ENCODE results near the gene STK36.
A peak's percentile ranks its signal among the peaks of the same experiment; 100 is the strongest.

STK36 gene, protein sequence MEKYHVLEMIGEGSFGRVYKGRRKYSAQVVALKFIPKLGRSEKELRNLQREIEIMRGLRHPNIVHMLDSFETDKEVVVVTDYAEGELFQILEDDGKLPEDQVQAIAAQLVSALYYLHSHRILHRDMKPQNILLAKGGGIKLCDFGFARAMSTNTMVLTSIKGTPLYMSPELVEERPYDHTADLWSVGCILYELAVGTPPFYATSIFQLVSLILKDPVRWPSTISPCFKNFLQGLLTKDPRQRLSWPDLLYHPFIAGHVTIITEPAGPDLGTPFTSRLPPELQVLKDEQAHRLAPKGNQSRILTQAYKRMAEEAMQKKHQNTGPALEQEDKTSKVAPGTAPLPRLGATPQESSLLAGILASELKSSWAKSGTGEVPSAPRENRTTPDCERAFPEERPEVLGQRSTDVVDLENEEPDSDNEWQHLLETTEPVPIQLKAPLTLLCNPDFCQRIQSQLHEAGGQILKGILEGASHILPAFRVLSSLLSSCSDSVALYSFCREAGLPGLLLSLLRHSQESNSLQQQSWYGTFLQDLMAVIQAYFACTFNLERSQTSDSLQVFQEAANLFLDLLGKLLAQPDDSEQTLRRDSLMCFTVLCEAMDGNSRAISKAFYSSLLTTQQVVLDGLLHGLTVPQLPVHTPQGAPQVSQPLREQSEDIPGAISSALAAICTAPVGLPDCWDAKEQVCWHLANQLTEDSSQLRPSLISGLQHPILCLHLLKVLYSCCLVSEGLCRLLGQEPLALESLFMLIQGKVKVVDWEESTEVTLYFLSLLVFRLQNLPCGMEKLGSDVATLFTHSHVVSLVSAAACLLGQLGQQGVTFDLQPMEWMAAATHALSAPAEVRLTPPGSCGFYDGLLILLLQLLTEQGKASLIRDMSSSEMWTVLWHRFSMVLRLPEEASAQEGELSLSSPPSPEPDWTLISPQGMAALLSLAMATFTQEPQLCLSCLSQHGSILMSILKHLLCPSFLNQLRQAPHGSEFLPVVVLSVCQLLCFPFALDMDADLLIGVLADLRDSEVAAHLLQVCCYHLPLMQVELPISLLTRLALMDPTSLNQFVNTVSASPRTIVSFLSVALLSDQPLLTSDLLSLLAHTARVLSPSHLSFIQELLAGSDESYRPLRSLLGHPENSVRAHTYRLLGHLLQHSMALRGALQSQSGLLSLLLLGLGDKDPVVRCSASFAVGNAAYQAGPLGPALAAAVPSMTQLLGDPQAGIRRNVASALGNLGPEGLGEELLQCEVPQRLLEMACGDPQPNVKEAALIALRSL (N-terminal part only)

DNA sequence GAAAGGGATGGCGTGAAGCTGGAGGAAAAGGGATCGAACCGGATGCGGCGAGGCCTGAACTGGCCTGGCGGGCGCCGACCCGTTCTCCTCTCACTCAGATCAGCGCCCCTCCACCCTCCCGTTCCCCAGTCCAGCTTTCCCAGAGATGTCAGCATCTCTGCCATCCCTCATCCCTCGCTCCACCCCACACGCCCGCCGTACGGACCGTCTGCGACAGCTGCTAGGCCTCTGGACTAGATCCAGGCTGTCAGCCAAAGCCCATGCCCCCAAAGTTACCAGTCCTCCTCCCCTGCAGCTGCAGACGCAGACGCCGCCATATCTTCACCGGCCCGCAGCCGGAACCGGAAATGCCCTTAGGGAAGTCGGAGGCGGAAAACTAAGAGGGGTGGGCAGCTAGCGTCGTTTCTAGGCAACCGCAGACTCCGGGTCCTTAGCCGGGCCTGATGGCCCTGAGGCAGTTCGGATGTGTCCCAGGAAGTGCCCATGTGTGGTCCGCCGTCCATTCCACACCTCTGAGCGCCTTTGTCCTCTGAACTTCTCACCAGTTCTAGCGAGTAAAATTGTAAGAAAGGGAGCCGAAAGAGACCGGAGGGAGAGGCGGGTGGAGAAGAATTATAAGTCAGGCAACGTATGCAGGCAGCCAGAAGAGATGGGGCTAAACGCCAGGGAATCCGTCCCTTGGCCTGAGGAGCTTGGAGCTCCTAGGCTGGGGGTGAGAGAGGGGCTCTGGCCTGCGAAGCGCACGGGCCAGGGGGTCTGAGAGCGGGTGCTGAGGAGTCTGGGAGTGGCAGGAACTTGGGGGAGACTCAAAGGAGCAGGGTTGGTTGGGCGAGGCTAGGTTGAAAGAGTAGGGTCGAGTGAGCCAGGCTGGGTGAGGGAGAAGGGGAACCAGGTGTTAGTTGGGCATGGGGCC, at the start of gene STK36, which contains the start of gene RNF25:
Gene STK36 (plus strand): TSS at position 433 of the 913 bp plus-strand sequence. CDS start 744 bp downstream, outside the sequence.
Gene RNF25 (minus strand): TSS at position 349 of the 913 bp plus-strand sequence. CDS start 32 bp downstream, at position 317.
- H3K4me1 ChIP-seq (ENCODE audit: insufficient read depth, insufficient read length): no peaks in the 10 kb centered on the region
- peak; percentile 85 for DNase-seq (ENCODE audit: low read depth, low spot score)
- no peak for TF ChIP-seq SUZ12 (IDR thresholded peaks at IDR 0.05; ENCODE audit: extremely low read depth, insufficient read depth, insufficient read length)
- TF ChIP-seq ZNF274 (IDR thresholded peaks at IDR 0.05; ENCODE audit: low read depth, low read length): no peak
- TF ChIP-seq YY1 (IDR thresholded peaks at IDR 0.05; ENCODE audit: insufficient read depth, insufficient read length): peak; percentile 65
- no peaks in the 10 kb centered on the region for H3K27me3 ChIP-seq (ENCODE audit: insufficient read depth, insufficient read length)
- peaks cover 61% of the 10 kb centered on the region for H3K36me3 ChIP-seq (ENCODE audit: insufficient read depth, insufficient read length, low read length)
- H3K9me3 ChIP-seq (ENCODE audit: insufficient read depth, low read length): no peaks in the 10 kb centered on the region
- peak within 1 kb of the TSS; percentile 96 for H3K4me3 ChIP-seq (ENCODE audit: insufficient read length, low read depth)
- H3K9ac ChIP-seq (ENCODE audit: insufficient read length, low read depth): peak within 1 kb of the TSS; percentile 97

DNA sequence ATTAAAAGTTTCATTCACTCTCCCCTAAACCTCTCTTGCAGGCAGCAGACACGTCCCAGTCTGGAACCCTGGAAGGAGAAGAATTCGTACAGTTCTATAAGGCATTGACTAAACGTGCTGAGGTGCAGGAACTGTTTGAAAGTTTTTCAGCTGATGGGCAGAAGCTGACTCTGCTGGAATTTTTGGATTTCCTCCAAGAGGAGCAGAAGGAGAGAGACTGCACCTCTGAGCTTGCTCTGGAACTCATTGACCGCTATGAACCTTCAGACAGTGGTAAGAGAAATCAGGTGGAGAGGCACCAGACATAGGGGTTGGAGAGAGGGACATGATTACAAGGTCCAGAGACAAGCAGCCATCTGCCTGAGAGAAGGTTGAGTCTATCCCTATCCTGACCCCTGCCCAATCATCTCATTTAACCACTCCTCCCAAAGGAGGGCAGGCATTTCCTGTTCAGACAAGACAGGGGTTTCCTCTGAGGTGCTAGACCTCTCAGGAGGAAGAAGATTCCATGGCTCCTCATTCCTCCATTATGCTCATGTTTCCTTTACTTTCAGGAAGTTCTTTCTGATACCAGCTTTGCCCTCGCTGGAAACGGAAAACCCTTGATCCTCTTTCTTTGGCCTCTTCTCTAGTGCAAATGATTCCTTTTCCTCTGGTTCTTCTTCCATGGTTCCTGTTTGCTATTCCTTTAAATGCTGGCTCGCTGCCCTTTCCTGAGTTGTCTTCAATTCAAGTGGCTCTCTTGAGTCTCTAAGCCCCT, 49.1 kb upstream of the STK36 start:
- Histone ChIP-seq H3K27me3 (ENCODE audit: insufficient read depth, insufficient read length) (no peaks in the 10 kb centered on the region), H3K9ac (ENCODE audit: insufficient read length, low read depth) (no peak overlapping the region), H3K36me3 (ENCODE audit: insufficient read depth, insufficient read length, low read length) (no peaks in the 10 kb centered on the region), H3K4me3 (ENCODE audit: insufficient read length, low read depth) (no peak overlapping the region), H3K4me1 (ENCODE audit: insufficient read depth, insufficient read length) (no peaks in the 10 kb centered on the region), H3K9me3 (ENCODE audit: insufficient read depth, low read length) (no peaks in the 10 kb centered on the region)
- no peak for DNase-seq (ENCODE audit: low read depth, low spot score)
- TF ChIP-seq ZNF274 (IDR thresholded peaks at IDR 0.05; ENCODE audit: low read depth, low read length): no peak

DNA sequence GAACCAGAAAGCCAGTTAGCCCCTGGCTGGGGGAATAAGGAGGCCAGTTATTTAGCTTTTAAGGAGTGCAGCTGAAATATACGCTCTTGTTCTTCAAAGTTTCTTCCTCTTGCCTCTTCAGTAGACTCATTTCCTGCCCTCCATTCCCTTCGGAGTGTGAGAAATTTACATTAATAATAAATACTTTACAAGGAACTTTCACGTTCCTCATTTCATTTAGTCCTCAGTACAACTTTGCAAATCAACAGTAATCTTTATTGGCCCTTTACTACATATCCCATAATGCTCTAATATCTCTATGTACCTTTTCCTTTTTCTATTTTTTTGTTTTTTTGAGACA, 48.5 kb upstream of the STK36 start:
- Histone ChIP-seq H3K4me1 (ENCODE audit: insufficient read depth, insufficient read length) (no peaks in the 10 kb centered on the region), H3K4me3 (ENCODE audit: insufficient read length, low read depth) (no peak overlapping the region), H3K36me3 (ENCODE audit: insufficient read depth, insufficient read length, low read length) (no peaks in the 10 kb centered on the region), H3K27me3 (ENCODE audit: insufficient read depth, insufficient read length) (no peaks in the 10 kb centered on the region), H3K9me3 (ENCODE audit: insufficient read depth, low read length) (no peaks in the 10 kb centered on the region), H3K9ac (ENCODE audit: insufficient read length, low read depth) (no peak overlapping the region)
- no peak for TF ChIP-seq ZNF274 (IDR thresholded peaks at IDR 0.05; ENCODE audit: low read depth, low read length)
- no peak for DNase-seq (ENCODE audit: low read depth, low spot score)

DNA sequence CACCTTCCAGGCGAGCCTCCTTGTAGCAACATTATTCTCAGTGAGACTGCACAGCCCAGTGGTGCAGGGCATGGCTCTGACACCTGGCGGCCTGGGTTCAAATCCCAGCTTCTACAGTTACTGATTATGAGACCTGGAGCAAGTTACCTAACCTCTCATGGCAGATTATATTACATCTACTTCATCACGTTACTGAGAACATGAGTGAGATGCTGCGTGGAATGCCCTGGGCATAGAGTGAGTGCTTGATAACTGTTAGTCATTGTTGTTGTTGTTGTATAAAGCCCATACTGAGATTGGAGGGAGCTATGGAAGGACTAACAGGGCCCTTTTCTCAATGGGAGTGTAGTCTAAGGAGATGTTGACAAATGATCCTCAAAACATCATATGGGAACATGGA, 45.5 kb upstream of the STK36 start:
- no peaks in the 10 kb centered on the region for H3K4me1 ChIP-seq (ENCODE audit: insufficient read depth, insufficient read length)
- no peaks in the 10 kb centered on the region for H3K36me3 ChIP-seq (ENCODE audit: insufficient read depth, insufficient read length, low read length)
- no peaks in the 10 kb centered on the region for H3K27me3 ChIP-seq (ENCODE audit: insufficient read depth, insufficient read length)
- no peaks in the 10 kb centered on the region for H3K9me3 ChIP-seq (ENCODE audit: insufficient read depth, low read length)
- H3K9ac ChIP-seq (ENCODE audit: insufficient read length, low read depth): no peak overlapping the region
- H3K4me3 ChIP-seq (ENCODE audit: insufficient read length, low read depth): no peak overlapping the region
- no peak for DNase-seq (ENCODE audit: low read depth, low spot score)
- TF ChIP-seq YY1 (IDR thresholded peaks at IDR 0.05; ENCODE audit: insufficient read depth, insufficient read length) (no peak), ZNF274 (IDR thresholded peaks at IDR 0.05; ENCODE audit: low read depth, low read length) (no peak)

DNA sequence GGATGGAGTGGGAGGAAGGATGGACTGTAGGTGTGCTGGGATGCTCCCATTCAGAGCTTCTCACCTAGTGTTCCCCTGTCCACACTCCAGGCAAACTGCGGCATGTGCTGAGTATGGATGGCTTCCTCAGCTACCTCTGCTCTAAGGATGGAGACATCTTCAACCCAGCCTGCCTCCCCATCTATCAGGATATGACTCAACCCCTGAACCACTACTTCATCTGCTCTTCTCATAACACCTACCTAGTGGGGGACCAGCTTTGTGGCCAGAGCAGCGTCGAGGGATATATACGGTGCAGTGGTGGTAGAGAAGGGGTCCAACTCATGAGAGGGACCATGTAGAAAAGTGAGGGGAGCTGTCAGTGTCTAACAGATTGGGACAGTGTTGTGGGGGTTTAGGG, 43.9 kb upstream of the STK36 start:
- DNase-seq (ENCODE audit: low read depth, low spot score): no peak
- H3K9me3 ChIP-seq (ENCODE audit: insufficient read depth, low read length): no peaks in the 10 kb centered on the region
- H3K36me3 ChIP-seq (ENCODE audit: insufficient read depth, insufficient read length, low read length): peaks cover 4% of the 10 kb centered on the region
- no peaks in the 10 kb centered on the region for H3K27me3 ChIP-seq (ENCODE audit: insufficient read depth, insufficient read length)
- H3K9ac ChIP-seq (ENCODE audit: insufficient read length, low read depth): no peak overlapping the region
- no peak overlapping the region for H3K4me3 ChIP-seq (ENCODE audit: insufficient read length, low read depth)
- no peak for TF ChIP-seq ZNF274 (IDR thresholded peaks at IDR 0.05; ENCODE audit: low read depth, low read length)
- no peaks in the 10 kb centered on the region for H3K4me1 ChIP-seq (ENCODE audit: insufficient read depth, insufficient read length)

DNA sequence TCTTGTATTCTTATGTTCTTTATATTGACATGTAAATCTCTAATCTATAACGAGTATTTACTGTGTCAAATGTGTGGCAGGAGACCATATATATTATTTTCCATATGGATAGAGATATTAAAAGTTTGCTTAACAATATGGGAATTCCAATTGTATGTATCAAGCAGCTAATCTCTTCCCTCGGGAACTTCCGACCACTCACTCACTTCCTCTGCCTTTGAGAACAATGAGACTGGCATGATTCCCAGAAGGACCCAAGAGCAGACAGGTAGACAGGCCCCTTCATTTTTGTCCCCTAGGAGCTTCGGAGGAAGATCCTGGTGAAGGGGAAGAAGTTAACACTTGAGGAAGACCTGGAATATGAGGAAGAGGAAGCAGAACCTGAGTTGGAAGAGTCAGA, 40.0 kb upstream of the STK36 start:
- H3K9ac ChIP-seq (ENCODE audit: insufficient read length, low read depth): no peak overlapping the region

More for the DNA sequence above, 40.0 kb upstream of the STK36 start:
- no peaks in the 10 kb centered on the region for H3K27me3 ChIP-seq (ENCODE audit: insufficient read depth, insufficient read length)
- H3K4me3 ChIP-seq (ENCODE audit: insufficient read length, low read depth): no peak overlapping the region
- no peaks in the 10 kb centered on the region for H3K4me1 ChIP-seq (ENCODE audit: insufficient read depth, insufficient read length)
- no peak for TF ChIP-seq ZNF274 (IDR thresholded peaks at IDR 0.05; ENCODE audit: low read depth, low read length)
- no peak for TF ChIP-seq YY1 (IDR thresholded peaks at IDR 0.05; ENCODE audit: insufficient read depth, insufficient read length)
- no peak for TF ChIP-seq SUZ12 (IDR thresholded peaks at IDR 0.05; ENCODE audit: extremely low read depth, insufficient read depth, insufficient read length)
- H3K36me3 ChIP-seq (ENCODE audit: insufficient read depth, insufficient read length, low read length): peaks cover 42% of the 10 kb centered on the region
- DNase-seq (ENCODE audit: low read depth, low spot score): no peak
- H3K9me3 ChIP-seq (ENCODE audit: insufficient read depth, low read length): no peaks in the 10 kb centered on the region

All from NT2/D1 (cell line).